Measurements from ENCODE around the gene YBX1. TPM values are rescaled to one million over a fixed set of nuclear protein-coding genes. Genes with fewer than 3 reads are reported as not detected.

The YBX1 gene
- total and polyA plus RNA-seq, 2 of the 13 experiments (the other 11 are each of a cell fraction or from before 2014, with no cell fraction given): 339 to 628 TPM

DNA sequence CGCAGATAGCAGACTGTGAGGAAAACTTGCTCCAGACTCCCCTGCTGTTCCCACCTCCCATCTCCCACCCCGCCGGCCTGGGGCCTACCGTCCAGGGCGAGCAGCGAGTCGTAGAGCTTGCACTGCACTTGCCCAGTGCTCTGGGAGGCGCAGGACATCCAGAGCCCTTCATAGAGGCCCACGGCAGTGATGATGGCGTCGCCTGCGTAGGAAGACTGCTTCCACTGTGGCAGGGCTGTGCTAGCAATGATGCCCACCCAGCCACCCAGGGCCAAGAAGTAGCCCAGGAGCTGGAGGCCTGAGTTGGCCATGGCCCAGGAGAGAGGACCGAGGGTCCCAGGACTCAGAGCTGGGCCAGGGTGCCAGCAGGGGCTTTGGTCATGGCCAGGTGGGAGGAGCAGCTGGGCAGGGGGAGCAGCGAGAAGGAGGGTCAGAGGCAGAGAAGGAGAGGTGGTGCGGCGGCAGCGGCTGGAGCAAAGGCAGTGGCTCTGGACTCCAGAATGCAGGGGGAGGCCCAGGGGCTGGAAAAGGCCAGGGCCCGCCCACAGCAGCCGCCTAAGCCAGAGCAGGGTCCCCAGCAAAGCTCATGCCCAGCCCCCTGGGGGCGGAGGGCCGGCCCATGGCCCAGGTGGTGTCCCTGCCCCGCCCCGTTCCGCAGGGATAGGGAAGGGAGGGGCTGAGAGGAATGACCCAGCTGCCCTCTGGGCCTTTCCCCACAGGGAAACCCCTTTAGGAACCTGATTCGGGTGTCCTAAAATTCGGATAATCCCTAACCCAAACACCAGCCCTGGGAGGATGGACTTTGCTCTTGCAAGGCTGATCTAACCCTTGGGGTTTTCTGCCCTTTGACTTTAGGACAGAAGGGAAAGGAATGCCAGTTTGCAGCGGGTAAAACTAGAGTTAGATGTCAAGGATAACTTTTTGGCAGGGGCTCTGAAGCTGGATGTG lies 57.8 kb downstream of the YBX1 start, which contains the start of gene CLDN19 (continued):
- TF ChIP-seq, protein P1, sequence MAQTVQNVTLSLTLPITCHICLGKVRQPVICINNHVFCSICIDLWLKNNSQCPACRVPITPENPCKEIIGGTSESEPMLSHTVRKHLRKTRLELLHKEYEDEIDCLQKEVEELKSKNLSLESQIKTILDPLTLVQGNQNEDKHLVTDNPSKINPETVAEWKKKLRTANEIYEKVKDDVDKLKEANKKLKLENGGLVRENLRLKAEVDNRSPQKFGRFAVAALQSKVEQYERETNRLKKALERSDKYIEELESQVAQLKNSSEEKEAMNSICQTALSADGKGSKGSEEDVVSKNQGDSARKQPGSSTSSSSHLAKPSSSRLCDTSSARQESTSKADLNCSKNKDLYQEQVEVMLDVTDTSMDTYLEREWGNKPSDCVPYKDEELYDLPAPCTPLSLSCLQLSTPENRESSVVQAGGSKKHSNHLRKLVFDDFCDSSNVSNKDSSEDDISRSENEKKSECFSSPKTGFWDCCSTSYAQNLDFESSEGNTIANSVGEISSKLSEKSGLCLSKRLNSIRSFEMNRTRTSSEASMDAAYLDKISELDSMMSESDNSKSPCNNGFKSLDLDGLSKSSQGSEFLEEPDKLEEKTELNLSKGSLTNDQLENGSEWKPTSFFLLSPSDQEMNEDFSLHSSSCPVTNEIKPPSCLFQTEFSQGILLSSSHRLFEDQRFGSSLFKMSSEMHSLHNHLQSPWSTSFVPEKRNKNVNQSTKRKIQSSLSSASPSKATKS (CRISPR knock-in tag; IDR thresholded peaks at IDR 0.05): no peak
- TF ChIP-seq ZNF350 (CRISPR knock-in tag; IDR thresholded peaks at IDR 0.05; ENCODE audit: borderline replicate concordance, low read depth) (peak; percentile 41; the same call in 1 of the 2 replicates), NFE2L1 (CRISPR knock-in tag; IDR thresholded peaks at IDR 0.05; ENCODE audit: borderline replicate concordance) (no peak), NFIC (IDR thresholded peaks at IDR 0.05; ENCODE audit: low read length) (no peak), ZBTB21 (CRISPR knock-in tag; IDR thresholded peaks at IDR 0.05) (no peak), SUZ12 (IDR thresholded peaks at IDR 0.05; ENCODE audit: low read depth, low read length) (no peak), NR3C1 (CRISPR knock-in tag; IDR thresholded peaks at IDR 0.05) (no peak), NRL (CRISPR knock-in tag; IDR thresholded peaks at IDR 0.05; ENCODE audit: borderline replicate concordance) (peak; percentile 43; the same call in 1 of the 2 replicates), HIVEP1 (CRISPR knock-in tag; IDR thresholded peaks at IDR 0.05) (peak; percentile 96), ZNF17 (CRISPR knock-in tag; IDR thresholded peaks at IDR 0.05) (0 out of 2 replicates have a peak, but pooled peaks have one; percentile 63), ZNF333 (CRISPR knock-in tag; IDR thresholded peaks at IDR 0.05; ENCODE audit: borderline replicate concordance) (no peak)
- TF ChIP-seq, protein P2, sequence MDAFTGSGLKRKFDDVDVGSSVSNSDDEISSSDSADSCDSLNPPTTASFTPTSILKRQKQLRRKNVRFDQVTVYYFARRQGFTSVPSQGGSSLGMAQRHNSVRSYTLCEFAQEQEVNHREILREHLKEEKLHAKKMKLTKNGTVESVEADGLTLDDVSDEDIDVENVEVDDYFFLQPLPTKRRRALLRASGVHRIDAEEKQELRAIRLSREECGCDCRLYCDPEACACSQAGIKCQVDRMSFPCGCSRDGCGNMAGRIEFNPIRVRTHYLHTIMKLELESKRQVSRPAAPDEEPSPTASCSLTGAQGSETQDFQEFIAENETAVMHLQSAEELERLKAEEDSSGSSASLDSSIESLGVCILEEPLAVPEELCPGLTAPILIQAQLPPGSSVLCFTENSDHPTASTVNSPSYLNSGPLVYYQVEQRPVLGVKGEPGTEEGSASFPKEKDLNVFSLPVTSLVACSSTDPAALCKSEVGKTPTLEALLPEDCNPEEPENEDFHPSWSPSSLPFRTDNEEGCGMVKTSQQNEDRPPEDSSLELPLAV (CRISPR knock-in tag; conservative IDR thresholded peaks at IDR 0.05; ENCODE audit: low read depth): no peak
- TF ChIP-seq, protein P3, sequence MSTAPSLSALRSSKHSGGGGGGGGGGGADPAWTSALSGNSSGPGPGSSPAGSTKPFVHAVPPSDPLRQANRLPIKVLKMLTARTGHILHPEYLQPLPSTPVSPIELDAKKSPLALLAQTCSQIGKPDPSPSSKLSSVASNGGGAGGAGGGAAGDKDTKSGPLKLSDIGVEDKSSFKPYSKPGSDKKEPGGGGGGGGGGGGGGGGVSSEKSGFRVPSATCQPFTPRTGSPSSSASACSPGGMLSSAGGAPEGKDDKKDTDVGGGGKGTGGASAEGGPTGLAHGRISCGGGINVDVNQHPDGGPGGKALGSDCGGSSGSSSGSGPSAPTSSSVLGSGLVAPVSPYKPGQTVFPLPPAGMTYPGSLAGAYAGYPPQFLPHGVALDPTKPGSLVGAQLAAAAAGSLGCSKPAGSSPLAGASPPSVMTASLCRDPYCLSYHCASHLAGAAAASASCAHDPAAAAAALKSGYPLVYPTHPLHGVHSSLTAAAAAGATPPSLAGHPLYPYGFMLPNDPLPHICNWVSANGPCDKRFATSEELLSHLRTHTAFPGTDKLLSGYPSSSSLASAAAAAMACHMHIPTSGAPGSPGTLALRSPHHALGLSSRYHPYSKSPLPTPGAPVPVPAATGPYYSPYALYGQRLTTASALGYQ (CRISPR knock-in tag; IDR thresholded peaks at IDR 0.05): no peak
- TF ChIP-seq, protein P4, sequence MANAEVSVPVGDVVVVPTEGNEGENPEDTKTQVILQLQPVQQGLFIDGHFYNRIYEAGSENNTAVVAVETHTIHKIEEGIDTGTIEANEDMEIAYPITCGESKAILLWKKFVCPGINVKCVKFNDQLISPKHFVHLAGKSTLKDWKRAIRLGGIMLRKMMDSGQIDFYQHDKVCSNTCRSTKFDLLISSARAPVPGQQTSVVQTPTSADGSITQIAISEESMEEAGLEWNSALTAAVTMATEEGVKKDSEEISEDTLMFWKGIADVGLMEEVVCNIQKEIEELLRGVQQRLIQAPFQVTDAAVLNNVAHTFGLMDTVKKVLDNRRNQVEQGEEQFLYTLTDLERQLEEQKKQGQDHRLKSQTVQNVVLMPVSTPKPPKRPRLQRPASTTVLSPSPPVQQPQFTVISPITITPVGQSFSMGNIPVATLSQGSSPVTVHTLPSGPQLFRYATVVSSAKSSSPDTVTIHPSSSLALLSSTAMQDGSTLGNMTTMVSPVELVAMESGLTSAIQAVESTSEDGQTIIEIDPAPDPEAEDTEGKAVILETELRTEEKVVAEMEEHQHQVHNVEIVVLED (CRISPR knock-in tag; IDR thresholded peaks at IDR 0.05; ENCODE audit: borderline replicate concordance): no peak
- TF ChIP-seq, protein P5, sequence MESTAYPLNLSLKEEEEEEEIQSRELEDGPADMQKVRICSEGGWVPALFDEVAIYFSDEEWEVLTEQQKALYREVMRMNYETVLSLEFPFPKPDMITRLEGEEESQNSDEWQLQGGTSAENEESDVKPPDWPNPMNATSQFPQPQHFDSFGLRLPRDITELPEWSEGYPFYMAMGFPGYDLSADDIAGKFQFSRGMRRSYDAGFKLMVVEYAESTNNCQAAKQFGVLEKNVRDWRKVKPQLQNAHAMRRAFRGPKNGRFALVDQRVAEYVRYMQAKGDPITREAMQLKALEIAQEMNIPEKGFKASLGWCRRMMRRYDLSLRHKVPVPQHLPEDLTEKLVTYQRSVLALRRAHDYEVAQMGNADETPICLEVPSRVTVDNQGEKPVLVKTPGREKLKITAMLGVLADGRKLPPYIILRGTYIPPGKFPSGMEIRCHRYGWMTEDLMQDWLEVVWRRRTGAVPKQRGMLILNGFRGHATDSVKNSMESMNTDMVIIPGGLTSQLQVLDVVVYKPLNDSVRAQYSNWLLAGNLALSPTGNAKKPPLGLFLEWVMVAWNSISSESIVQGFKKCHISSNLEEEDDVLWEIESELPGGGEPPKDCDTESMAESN (CRISPR knock-in tag; conservative IDR thresholded peaks at IDR 0.05): peak; percentile 79

All from HepG2 (cell line).